GM10266 (cell line): ENCODE data around the gene LMNTD2.

Experiments used
- DNase-seq: peaks from one replicate; pipeline ENCODE4 v3.0.0; 2012; ENCODE audit errors: extremely low spot score
- TF ChIP-seq, protein P1 (sequence below): IDR thresholded peaks from 2 replicates; pipeline ENCODE4 v1.5.1; 2012; ENCODE audit warnings: mild to moderate bottlenecking, low read depth; ENCODE audit not compliant: control insufficient read depth, insufficient read depth; ENCODE audit errors: missing control alignments

Gene LMNTD2

DNA sequence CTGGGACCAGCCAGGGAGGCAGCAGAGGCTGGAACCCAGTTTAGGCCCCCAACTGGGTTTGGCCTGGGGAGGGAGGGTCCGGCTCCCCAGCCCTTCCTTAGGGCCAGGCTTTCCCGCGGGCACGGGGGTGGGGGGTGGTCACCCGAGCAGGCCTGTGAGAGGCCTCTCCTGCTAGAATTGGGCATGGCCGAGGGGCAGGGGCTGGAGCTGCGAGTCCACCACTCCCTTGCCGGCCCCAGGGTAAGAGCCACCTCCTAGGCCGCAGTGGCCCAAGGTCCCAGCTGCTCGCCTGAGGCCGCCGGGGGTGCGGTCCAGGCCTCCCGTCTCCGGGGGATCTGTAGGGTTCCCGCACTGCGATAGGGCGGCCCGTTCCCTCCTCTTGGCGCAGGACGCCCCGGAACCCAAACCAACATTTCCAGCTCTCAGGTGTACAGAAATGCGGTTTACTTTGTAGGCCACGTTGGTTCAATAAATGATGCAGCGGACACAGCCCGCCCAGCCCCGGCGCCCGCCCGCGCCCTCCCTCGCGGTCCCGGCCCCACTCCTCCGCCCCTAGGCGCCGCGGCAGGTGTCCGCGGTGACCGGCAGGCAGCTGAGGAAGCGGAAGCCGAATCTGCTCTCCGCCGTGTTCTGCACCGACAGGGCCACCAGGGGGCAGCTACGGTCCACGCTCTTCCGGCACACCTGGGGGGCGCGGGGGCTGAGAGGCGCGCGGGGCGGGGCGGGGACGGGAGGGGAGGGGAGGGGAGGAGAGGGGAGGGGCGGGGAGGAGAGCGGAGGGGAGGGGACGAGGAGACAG lies 5.9 kb downstream of the LMNTD2 start:
- peak; percentile 95 for DNase-seq
- TF ChIP-seq, protein P1, sequence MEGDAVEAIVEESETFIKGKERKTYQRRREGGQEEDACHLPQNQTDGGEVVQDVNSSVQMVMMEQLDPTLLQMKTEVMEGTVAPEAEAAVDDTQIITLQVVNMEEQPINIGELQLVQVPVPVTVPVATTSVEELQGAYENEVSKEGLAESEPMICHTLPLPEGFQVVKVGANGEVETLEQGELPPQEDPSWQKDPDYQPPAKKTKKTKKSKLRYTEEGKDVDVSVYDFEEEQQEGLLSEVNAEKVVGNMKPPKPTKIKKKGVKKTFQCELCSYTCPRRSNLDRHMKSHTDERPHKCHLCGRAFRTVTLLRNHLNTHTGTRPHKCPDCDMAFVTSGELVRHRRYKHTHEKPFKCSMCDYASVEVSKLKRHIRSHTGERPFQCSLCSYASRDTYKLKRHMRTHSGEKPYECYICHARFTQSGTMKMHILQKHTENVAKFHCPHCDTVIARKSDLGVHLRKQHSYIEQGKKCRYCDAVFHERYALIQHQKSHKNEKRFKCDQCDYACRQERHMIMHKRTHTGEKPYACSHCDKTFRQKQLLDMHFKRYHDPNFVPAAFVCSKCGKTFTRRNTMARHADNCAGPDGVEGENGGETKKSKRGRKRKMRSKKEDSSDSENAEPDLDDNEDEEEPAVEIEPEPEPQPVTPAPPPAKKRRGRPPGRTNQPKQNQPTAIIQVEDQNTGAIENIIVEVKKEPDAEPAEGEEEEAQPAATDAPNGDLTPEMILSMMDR, result peak; percentile 92

DNA sequence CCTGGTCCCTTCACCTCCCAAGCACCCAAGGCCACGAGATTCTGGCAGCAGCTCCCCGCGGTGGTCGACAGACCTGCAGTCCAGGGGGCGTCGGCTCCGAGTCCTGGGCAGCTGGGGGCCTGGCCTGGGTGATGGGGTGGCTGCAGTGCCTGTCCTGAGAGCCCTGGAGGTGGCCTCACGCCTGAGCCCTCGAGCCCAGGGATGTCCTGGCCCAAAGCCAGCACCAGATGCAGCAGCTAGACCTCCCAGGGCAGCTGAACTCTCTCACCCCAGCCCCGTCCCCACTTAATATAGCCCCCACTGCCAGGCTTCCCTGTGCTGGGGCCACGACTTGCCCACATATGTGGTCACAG lies 6.6 kb downstream of the LMNTD2 start:
- DNase-seq, result no peak

DNA sequence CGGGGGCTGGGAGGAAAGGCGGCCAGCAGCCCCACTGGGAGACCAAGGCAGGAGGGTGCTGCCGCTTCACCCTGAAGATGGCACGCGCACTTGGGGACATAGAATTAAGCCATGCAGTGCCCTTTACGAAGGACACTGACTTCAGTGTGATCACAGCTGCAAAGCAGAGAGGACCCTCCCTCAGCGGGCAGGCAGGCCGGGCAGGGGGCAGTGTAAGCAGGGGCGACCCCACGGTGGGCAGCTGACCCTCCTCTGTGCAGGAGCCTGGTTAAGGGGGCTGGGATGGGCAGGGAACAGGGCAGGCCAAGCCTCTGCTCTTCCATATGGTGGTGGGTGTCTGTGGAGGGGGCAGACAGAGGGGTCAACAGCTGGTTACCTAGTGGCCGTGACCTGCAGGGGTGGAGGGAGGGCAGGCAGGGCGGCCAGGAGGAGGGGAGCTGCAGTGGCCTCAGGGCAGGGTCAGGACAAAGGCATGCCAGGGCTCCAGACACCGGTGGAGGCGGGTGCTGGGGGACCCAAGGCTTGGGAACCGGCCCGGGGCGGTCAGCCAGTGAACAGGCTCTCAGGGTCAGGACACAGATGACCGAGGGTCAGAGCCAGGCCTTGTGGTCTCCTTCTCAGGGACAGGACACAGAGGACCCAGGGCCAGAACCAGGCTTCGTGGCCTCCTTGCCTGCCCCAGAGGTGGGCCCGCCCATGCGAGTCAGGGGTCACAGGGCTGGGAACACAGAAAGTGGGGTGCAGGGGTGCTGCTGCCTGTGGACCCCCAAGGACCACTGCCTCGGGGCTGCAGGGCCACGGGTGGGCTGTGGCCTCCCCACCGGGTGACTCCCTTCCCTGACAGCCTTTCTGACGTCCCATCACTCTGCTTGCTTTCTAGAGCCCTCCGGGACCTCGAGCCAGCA lies 7.2 kb downstream of the LMNTD2 start:
- DNase-seq, result no peak
- TF ChIP-seq, protein P1, result no peak

More for the DNA sequence above, 6.6 kb downstream of the LMNTD2 start:
- TF ChIP-seq, protein P1, result no peak

DNA sequence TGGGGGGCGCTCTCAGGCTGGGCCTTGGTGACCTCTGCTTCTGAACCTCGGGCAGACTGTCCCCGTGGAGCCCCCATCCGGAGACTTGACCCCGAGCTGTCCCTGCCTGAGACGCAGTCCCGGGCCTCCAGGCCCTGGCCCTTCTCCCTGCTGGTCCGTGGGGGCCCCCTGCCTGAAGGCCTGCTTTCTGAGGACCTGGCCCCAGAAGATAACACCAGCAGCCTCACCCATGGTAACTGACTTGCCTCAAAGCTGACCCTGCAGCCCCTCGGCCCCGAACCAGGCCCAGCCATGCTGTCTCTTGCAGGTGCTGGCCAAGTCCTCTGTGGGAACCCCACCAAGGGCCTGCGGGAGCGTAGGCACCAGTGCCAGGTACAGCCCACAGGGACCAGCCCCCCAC lies 8.9 kb downstream of the LMNTD2 start:
- TF ChIP-seq, protein P1, result no peak
- DNase-seq, result no peak

DNA sequence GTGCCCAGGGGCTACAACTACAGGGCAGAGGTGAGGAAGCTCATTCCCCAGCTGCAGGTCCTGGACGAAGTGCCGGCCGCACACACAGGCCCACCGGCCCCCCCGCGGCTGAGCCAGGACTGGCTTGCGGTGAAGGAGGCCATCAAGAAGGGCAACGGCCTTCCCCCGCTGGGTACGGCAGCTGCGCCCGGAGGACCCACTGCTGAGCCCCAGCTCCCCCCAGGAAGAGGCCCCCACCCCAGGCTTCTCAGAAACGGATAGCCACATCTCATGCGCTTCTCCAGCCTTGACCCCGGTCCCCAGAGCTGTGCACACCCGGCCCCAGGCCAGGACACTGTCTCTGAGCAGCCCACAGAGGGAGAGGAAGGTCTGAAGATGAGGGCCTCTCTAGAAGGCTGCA lies 9.4 kb downstream of the LMNTD2 start:
- TF ChIP-seq, protein P1, result no peak

DNA sequence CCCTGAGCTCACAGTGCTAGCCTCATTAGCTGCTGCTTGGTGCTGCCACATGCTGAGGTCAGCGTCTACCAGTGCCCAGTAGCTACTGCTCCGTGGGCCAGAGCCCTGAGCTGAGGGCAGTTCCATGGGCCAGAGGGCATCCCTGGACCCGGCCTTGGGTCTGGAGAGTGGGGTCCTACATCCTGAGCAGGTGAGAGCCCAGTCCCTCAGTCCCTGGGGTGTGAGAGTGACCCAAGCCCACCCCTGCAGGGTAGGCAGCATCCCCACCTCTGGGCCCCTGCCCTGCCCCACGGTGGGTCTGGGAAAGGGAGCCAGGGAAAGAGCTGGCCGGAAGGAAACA lies 9.8 kb downstream of the LMNTD2 start:
- TF ChIP-seq, protein P1, result no peak
- DNase-seq, result no peak

More for the DNA sequence above, 9.4 kb downstream of the LMNTD2 start:
- no peak for DNase-seq

DNA sequence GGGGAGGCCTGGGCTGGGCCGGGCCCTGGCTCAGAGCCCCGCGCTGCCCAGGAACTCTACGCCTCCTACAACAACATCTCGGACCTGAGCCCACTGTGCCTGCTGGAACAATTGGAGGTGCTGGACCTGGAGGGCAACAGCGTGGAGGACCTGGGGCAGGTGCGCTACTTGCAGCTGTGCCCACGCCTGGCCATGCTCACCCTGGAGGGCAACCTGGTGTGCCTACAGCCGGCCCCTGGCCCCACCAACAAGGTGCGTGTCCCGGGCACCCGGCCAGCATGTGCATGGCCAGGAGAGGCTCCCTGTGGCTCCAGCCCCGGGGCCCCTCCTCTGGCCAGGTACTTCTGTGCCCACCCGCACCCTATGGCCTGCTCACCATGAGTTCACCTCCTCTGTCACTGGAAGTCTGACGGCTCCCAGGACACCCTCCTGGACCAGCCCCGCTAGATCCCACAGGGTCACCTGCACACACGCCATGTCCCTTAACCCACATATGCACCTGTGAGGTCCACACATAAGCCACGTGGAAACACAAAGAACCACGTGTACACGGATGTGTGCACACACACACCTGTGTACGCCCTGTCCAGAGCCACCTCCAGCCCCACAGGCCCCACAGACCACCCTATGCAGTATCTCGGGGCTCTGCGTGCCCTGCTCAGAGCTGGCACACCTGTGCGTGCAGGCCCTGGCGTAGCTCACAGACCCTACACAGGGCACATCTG lies 10.4 kb downstream of the LMNTD2 start:
- TF ChIP-seq, protein P1, result no peak
- no peak for DNase-seq
